Erythroblast (primary cell): ENCODE data around the gene MAN1C1.

ENCODE experiments used
- GATA1 ChIP-seq: IDR thresholded peaks from 2 replicates; pipeline ENCODE4 v1.6.1; 2011; ENCODE audit warnings: low read depth, mild to moderate bottlenecking, control low read depth, low read length, moderate library complexity
- POLR2A ChIP-seq: IDR thresholded peaks from 2 replicates; pipeline ENCODE4 v1.6.1; 2011; ENCODE audit warnings: mild to moderate bottlenecking, low read length

DNA sequence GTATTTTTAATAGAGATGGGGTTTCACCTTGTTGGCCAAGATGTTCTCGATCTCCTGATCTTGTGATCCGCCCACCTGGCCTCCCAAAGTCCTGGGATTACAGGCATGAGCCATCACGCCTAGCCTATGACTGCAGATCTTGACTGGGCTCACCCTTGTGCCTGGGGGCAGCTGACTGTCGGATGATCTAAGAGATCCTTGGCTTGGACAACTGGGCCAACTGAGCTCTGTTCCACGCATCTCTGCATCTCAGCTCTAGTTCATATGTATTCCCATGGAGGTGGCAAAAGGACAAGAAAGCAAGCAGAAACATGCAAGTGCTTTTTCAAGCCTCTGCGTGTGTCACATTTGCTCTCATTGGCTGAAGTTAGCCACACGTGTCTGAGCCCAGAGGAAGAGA, 107.6 kb downstream of the MAN1C1 start:
- TF ChIP-seq POLR2A (no peak), GATA1 (no peak)
